DOHH2 (cell line): ENCODE results near the gene TMEM114.
"Not testable (repeated sequence)": the region's sequence is repeated elsewhere in the genome, so short reads cannot be mapped to it uniquely, and the experiment has no call there.

Source experiments
- H3F3A ChIP-seq: fragments of 200-600 bp; sonication (generic), shearing (Covaris generic); 2 replicates; pipeline ENCODE4 v1.6.0; 2016; ENCODE audit warnings: antibody characterized with exemption, mild to moderate bottlenecking; ENCODE audit not compliant: control insufficient read depth, insufficient read depth
- H3K27ac ChIP-seq: fragments of 200-600 bp; sonication (generic); 2 replicates; pipeline ENCODE4 v1.5.1; 2014; ENCODE audit warnings: low read depth, mild to moderate bottlenecking, low read length, moderate library complexity
- H3K27me3 ChIP-seq: fragments of 200-600 bp; sonication (generic); 2 replicates; pipeline ENCODE4 v1.6.1; 2014; ENCODE audit warnings: mild to moderate bottlenecking, low read length, mixed read lengths; ENCODE audit not compliant: control insufficient read depth
- H3K36me3 ChIP-seq: fragments of 200-600 bp; sonication (generic); 2 replicates; pipeline ENCODE4 v1.6.1; 2014; ENCODE audit warnings: mild to moderate bottlenecking, low read length, moderate library complexity, mixed read lengths; ENCODE audit not compliant: control insufficient read depth
- H3K4me1 ChIP-seq: fragments of 200-600 bp; sonication (generic); 2 replicates; pipeline ENCODE4 v1.6.1; 2014; ENCODE audit warnings: mild to moderate bottlenecking, low read length, mixed read lengths; ENCODE audit not compliant: control insufficient read depth
- H3K4me2 ChIP-seq: fragments of 200-600 bp; sonication (generic); 2 replicates; pipeline ENCODE4 v1.6.0; 2014; ENCODE audit warnings: mild to moderate bottlenecking, low read length, moderate library complexity
- H3K4me3 ChIP-seq: fragments of 200-600 bp; sonication (generic); 2 replicates; pipeline ENCODE4 v1.5.1; 2014; ENCODE audit warnings: mild to moderate bottlenecking, low read length, mixed read lengths
- H3K79me2 ChIP-seq: fragments of 200-600 bp; sonication (generic); 2 replicates; pipeline ENCODE4 v1.6.1; 2014; ENCODE audit warnings: mild to moderate bottlenecking, low read length, mixed read lengths; ENCODE audit not compliant: control insufficient read depth
- H3K9me2 ChIP-seq: fragments of 200-600 bp; sonication (generic); replicated peaks from 2 replicates; pipeline ENCODE4 v1.6.1; 2014; ENCODE audit warnings: mild to moderate bottlenecking, low read length, mixed read lengths; ENCODE audit not compliant: control insufficient read depth
- H3K9me3 ChIP-seq: fragments of 200-600 bp; sonication (generic); 2 replicates; pipeline ENCODE4 v1.6.1; 2014; ENCODE audit warnings: antibody characterized with exemption, low read length, mixed read lengths; ENCODE audit not compliant: control insufficient read depth, insufficient read depth
- H4K20me1 ChIP-seq: fragments of 200-600 bp; sonication (generic); 2 replicates; pipeline ENCODE4 v1.6.0; 2014; ENCODE audit warnings: low read depth, mild to moderate bottlenecking, antibody characterized with exemption, low read length, moderate library complexity; ENCODE audit not compliant: control insufficient read depth, insufficient read depth
- CTCF ChIP-seq: fragments of 200-600 bp; sonication (generic); IDR thresholded peaks from one replicate; pipeline ENCODE4 v1.5.1; 2014; ENCODE audit warnings: antibody characterized with exemption, mild to moderate bottlenecking, low read depth, low read length; ENCODE audit not compliant: poor library complexity, severe bottlenecking
- EZH2phosphoT487 ChIP-seq: fragments of 200-600 bp; sonication (generic); IDR thresholded peaks from 2 replicates; pipeline ENCODE4 v1.6.1; 2017; ENCODE audit warnings: borderline replicate concordance, mild to moderate bottlenecking, antibody characterized with exemption, low read length, moderate library complexity, mixed read lengths

The TMEM114 gene

DNA sequence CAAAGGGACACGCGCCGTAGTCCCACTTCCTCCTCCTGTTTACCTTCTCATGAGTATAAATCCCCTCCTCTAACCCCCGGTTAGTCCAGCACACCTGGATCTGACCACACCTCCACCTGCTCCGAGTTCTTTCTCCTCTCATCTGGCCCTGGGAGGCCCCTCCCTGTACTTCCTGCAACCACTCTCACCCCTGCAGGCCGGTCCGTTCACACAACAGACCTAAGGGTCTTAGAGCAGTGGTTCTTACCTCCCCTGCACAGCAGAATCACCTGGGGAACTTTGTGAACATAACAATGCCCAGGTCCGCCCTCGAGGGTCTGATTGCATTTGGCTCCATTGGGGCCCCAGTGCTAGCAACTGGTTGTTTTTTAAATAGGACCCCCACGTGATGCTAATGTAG, 24.8 kb downstream of the TMEM114 start:
- H3K9me2 ChIP-seq = no peaks in the 10 kb centered on the region
- peaks cover 33% of the 10 kb centered on the region for H3K9me3 ChIP-seq
- H3K27ac ChIP-seq = no peak overlapping the region
- H3K36me3 ChIP-seq = no peaks in the 10 kb centered on the region
- no peaks in the 10 kb centered on the region for H3K27me3 ChIP-seq
- H3K4me1 ChIP-seq = no peaks in the 10 kb centered on the region
- no peaks in the 10 kb centered on the region for H3K79me2 ChIP-seq
- no peaks in the 10 kb centered on the region for H4K20me1 ChIP-seq
- TF ChIP-seq EZH2phosphoT487 = no peak
- TF ChIP-seq CTCF = no peak
- peaks cover 24% of the 10 kb centered on the region for H3F3A ChIP-seq
- no peak overlapping the region for H3K4me2 ChIP-seq
- H3K4me3 ChIP-seq = no peak overlapping the region

- Histone ChIP-seq H3K9me3 (peaks cover 33% of the 10 kb centered on the region), H3K9me2 (no peaks in the 10 kb centered on the region), H3K27ac (no peak overlapping the region), H3K27me3 (no peaks in the 10 kb centered on the region), H3K4me1 (no peaks in the 10 kb centered on the region), H3K79me2 (no peaks in the 10 kb centered on the region), H3K4me3 (no peak overlapping the region), H3F3A (peaks cover 24% of the 10 kb centered on the region), H3K4me2 (no peak overlapping the region), H4K20me1 (no peaks in the 10 kb centered on the region), H3K36me3 (no peaks in the 10 kb centered on the region)
- no peak for TF ChIP-seq CTCF
- no peak for TF ChIP-seq EZH2phosphoT487
Measured at GRCh38 chr16:8564934-8565345, 25.4 kb downstream of the TMEM114 start.

- not testable (repeated sequence) for H3K4me1 ChIP-seq, H3K4me2 ChIP-seq, H3K36me3 ChIP-seq, H3K9me2 ChIP-seq, H3K27ac ChIP-seq, H3K79me2 ChIP-seq, H3K27me3 ChIP-seq, H3K4me3 ChIP-seq, H4K20me1 ChIP-seq
- Histone ChIP-seq H3F3A (peaks cover 24% of the 10 kb centered on the region), H3K9me3 (peaks cover 33% of the 10 kb centered on the region)
Measured at GRCh38 chr16:8563944-8564540, 26.3 kb downstream of the TMEM114 start.

DNA sequence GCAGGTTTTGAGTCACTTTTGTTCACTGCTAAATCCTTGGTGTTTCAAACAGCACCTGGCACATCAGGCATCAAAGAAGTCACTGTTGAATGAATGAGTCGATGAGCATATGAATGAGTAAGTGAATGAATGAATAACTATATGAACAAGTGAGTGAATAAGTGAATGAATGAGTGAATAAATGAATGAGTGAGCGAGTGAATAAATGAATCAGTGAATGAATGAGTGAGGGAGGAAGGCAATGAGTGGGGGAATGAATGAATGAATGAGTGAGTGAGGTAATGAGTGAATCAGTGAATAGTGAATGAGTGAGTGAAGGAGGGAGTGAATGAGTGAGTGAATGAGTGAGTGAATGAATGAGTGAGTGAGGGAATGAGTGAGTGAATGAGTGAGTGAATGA, 28.8 kb downstream of the TMEM114 start:
- Histone ChIP-seq H3K4me3 (no peak overlapping the region), H3F3A (peaks cover 24% of the 10 kb centered on the region), H3K9me2 (no peaks in the 10 kb centered on the region), H3K4me2 (no peak overlapping the region), H3K27me3 (no peaks in the 10 kb centered on the region), H3K27ac (no peak overlapping the region), H3K79me2 (no peaks in the 10 kb centered on the region), H3K36me3 (no peaks in the 10 kb centered on the region), H3K9me3 (peaks cover 33% of the 10 kb centered on the region), H4K20me1 (no peaks in the 10 kb centered on the region), H3K4me1 (no peaks in the 10 kb centered on the region)
- no peak for TF ChIP-seq CTCF
- TF ChIP-seq EZH2phosphoT487 = no peak
